GM12878 (cell line): ENCODE results near the gene FERMT2. TPM values are rescaled to one million over a fixed set of nuclear protein-coding genes. Genes with fewer than 3 reads are reported as not detected.

ENCODE experiments used
- ATF7 ChIP-seq: fragments of 450-650 bp; IDR thresholded peaks from 2 replicates; pipeline ENCODE4 v1.6.1; 2016; ENCODE audit warnings: low read depth, mild to moderate bottlenecking
- BHLHE40 ChIP-seq, 2 experiments: fragments of 450-650 bp in 1 of 2; IDR thresholded peaks; 2 replicates each; pipeline ENCODE4 v1.6.1; 2011 to 2017; ENCODE audit warnings: low read depth in 2 of 2, borderline replicate concordance in 1 of 2, improper control_type of control experiment in 1 of 2, low read length in 1 of 2, mild to moderate bottlenecking in 1 of 2
- CBX3 ChIP-seq: fragments of 200-600 bp; sonication (generic); IDR thresholded peaks from 2 replicates; pipeline ENCODE4 v1.6.1; 2016; ENCODE audit warnings: low read depth, borderline replicate concordance
- CHD2 ChIP-seq: IDR thresholded peaks from 2 replicates; pipeline ENCODE4 v1.6.1; 2011; ENCODE audit warnings: low read depth, low read length, improper control_type of control experiment, borderline replicate concordance
- CHD4 ChIP-seq: fragments of 200-600 bp; sonication (generic); IDR thresholded peaks from 2 replicates; pipeline ENCODE4 v1.6.1; 2016; ENCODE audit warnings: mild to moderate bottlenecking
- CREM ChIP-seq: IDR thresholded peaks from 2 replicates; pipeline ENCODE4 v1.6.1; 2014; ENCODE audit warnings: antibody characterized with exemption, low read depth
- E2F8 ChIP-seq: fragments of 450-650 bp; IDR thresholded peaks from 2 replicates; pipeline ENCODE4 v1.6.1; 2018; ENCODE audit warnings: mild to moderate bottlenecking, low read depth, moderate library complexity; ENCODE audit not compliant: partially characterized antibody
- EP300 ChIP-seq, 2 experiments: fragments of 150-350 bp in 1 of 2; IDR thresholded peaks; 2 replicates each; pipeline ENCODE4 v1.6.1; 2011 to 2012; ENCODE audit warnings: low read depth in 2 of 2, low read length in 2 of 2, borderline replicate concordance in 1 of 2, improper control_type of control experiment in 1 of 2, inconsistent platforms in 1 of 2; ENCODE audit not compliant: control insufficient read depth in 1 of 2
- FOXK2 ChIP-seq: fragments of 450-650 bp; IDR thresholded peaks from 2 replicates; pipeline ENCODE4 v1.6.1; 2017; ENCODE audit warnings: mild to moderate bottlenecking, moderate library complexity
- FOXM1 ChIP-seq: IDR thresholded peaks from 2 replicates; pipeline ENCODE4 v1.6.1; 2012; ENCODE audit warnings: low read depth, mild to moderate bottlenecking, inconsistent platforms, low read length, moderate library complexity
- JUNB ChIP-seq: IDR thresholded peaks from 2 replicates; pipeline ENCODE4 v1.6.1; 2016; ENCODE audit warnings: antibody characterized with exemption, mild to moderate bottlenecking
- NFXL1 ChIP-seq: fragments of 450-650 bp; IDR thresholded peaks from 2 replicates; pipeline ENCODE4 v1.6.1; 2017; ENCODE audit warnings: antibody characterized with exemption, mild to moderate bottlenecking, borderline replicate concordance
- NR2C2 ChIP-seq: IDR thresholded peaks from 2 replicates; pipeline ENCODE4 v1.6.1; 2011; ENCODE audit warnings: borderline replicate concordance, low read depth; ENCODE audit not compliant: control insufficient read depth, insufficient read length
- POLR2AphosphoS5 ChIP-seq: IDR thresholded peaks from 2 replicates; pipeline ENCODE4 v1.6.1; 2011; ENCODE audit warnings: mild to moderate bottlenecking, low read length, inconsistent platforms
- RAD51 ChIP-seq: fragments of 450-650 bp; IDR thresholded peaks from 2 replicates; pipeline ENCODE4 v1.6.1; 2016; ENCODE audit warnings: moderate library complexity, mild to moderate bottlenecking, inconsistent platforms
- RCOR1 ChIP-seq: conservative IDR thresholded peaks from 2 replicates; pipeline ENCODE4 v1.6.1; 2012; ENCODE audit warnings: low read depth, low read length, improper control_type of control experiment
- RUNX3 ChIP-seq: IDR thresholded peaks from 2 replicates; pipeline ENCODE4 v1.6.1; 2012; ENCODE audit warnings: low read length, inconsistent platforms
- SIX5 ChIP-seq: IDR thresholded peaks from 2 replicates; pipeline ENCODE4 v1.6.1; 2011; ENCODE audit warnings: mild to moderate bottlenecking, low read depth, low read length, moderate library complexity; ENCODE audit not compliant: severe bottlenecking
- ZNF24 ChIP-seq: fragments of 450-650 bp; IDR thresholded peaks from 2 replicates; pipeline ENCODE4 v1.6.1; 2017; ENCODE audit warnings: antibody characterized with exemption, mild to moderate bottlenecking
- ZNF274 ChIP-seq: IDR thresholded peaks from one replicate; pipeline ENCODE4 v1.8.0; 2011; ENCODE audit not compliant: insufficient read length, insufficient read depth
- polyA plus RNA-seq, 11 experiments: library from polyadenylated mRNA; depleted of rRNA in 4 of 11; unstranded in 6 of 11; stranded (reverse) in 5 of 11; fragments of >200 nt; fragmentation: Nextera tagmentation in 4 of 11; fragmentation: Illumina TruSeq in 1 of 11; extraction: Ambion mirVana in 4 of 11; extraction: Trizol in 1 of 11; gene quantifications; 1 replicate in 1 of 11; 2 replicates in 10 of 11; pipeline versions ENCODE4 v1.2.1 to v1.2.3, GENCODE V29; 2011 to 2016; ENCODE audit warnings: inconsistent platforms in 2 of 11, missing spikeins in 2 of 11, low read depth in 1 of 11
- total RNA-seq, 4 experiments: library from RNA; depleted of rRNA in 3 of 4; stranded (reverse); fragments of >200 nt in 3 of 4; fragmentation: Illumina TruSeq in 1 of 4; extraction: Trizol in 1 of 4; gene quantifications; 2 replicates each; pipeline versions ENCODE4 v1.2.1 to v1.2.3, GENCODE V29; 2013 to 2021
- TF ChIP-seq, protein P1 (sequence below): fragments of 450-650 bp; IDR thresholded peaks from 2 replicates; pipeline ENCODE4 v1.6.1; 2017; ENCODE audit warnings: mild to moderate bottlenecking, moderate library complexity
- TF ChIP-seq, protein P2 (sequence below): fragments of 450-650 bp; IDR thresholded peaks from 2 replicates; pipeline ENCODE4 v1.6.1; 2014; ENCODE audit warnings: mild to moderate bottlenecking
- TF ChIP-seq, protein P3 (sequence below): fragments of 450-650 bp; IDR thresholded peaks from 2 replicates; pipeline ENCODE4 v1.6.1; 2017; ENCODE audit warnings: borderline replicate concordance

Gene FERMT2
- total and polyA plus RNA-seq, 10 of the 15 experiments (the other 5 are each of a cell fraction or from before 2014, with no cell fraction given) = 4.9 to 35.5 (median 19.5) TPM

DNA sequence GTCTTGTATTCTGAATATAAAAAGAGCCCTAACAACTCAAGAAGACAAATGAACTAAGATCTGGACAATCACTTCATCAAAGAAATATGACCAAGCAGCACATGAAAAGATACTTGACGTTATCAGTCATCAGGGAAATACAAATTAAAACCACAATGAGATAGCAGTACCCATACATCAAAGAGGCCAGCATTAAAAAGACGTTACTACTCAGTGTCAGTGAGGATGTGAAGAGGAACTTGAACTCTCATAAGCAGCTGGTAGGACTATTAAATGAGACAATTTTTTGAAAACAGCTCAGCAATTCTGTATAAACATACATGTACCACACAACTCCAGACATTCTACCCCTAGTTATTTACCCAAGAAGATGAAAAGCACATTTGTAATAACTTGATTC lies 55.9 kb downstream of the FERMT2 start (continued):
- TF ChIP-seq, protein P1, sequence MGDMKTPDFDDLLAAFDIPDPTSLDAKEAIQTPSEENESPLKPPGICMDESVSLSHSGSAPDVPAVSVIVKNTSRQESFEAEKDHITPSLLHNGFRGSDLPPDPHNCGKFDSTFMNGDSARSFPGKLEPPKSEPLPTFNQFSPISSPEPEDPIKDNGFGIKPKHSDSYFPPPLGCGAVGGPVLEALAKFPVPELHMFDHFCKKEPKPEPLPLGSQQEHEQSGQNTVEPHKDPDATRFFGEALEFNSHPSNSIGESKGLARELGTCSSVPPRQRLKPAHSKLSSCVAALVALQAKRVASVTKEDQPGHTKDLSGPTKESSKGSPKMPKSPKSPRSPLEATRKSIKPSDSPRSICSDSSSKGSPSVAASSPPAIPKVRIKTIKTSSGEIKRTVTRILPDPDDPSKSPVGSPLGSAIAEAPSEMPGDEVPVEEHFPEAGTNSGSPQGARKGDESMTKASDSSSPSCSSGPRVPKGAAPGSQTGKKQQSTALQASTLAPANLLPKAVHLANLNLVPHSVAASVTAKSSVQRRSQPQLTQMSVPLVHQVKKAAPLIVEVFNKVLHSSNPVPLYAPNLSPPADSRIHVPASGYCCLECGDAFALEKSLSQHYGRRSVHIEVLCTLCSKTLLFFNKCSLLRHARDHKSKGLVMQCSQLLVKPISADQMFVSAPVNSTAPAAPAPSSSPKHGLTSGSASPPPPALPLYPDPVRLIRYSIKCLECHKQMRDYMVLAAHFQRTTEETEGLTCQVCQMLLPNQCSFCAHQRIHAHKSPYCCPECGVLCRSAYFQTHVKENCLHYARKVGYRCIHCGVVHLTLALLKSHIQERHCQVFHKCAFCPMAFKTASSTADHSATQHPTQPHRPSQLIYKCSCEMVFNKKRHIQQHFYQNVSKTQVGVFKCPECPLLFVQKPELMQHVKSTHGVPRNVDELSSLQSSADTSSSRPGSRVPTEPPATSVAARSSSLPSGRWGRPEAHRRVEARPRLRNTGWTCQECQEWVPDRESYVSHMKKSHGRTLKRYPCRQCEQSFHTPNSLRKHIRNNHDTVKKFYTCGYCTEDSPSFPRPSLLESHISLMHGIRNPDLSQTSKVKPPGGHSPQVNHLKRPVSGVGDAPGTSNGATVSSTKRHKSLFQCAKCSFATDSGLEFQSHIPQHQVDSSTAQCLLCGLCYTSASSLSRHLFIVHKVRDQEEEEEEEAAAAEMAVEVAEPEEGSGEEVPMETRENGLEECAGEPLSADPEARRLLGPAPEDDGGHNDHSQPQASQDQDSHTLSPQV = no peak
- TF ChIP-seq JUNB (peak; percentile 44; the same call in 1 of the 2 replicates), FOXK2 (no peak), CBX3 (no peak), FOXM1 (no peak; the same call in 1 of the 2 replicates), ATF7 (peak; percentile 55; the same call in 1 of the 2 replicates), E2F8 (no peak), EP300 (IDR thresholded peaks at IDR 0.05; ENCODE audit: borderline replicate concordance in 1 of 2, control insufficient read depth in 1 of 2, low read depth in 2 of 2, low read length in 2 of 2) (no peak), BHLHE40 (IDR thresholded peaks at IDR 0.05; ENCODE audit: borderline replicate concordance in 1 of 2, low read depth in 2 of 2, low read length in 1 of 2) (0 out of 4 replicates have a peak, but pooled peaks of 1 of the 2 experiments have one; percentile 6), ZNF24 (no peak), RUNX3 (peak; percentile 67; the same call in 1 of the 2 replicates), ZNF274 (no peak), RAD51 (no peak), CHD4 (no peak), SIX5 (no peak), CREM (peak; percentile 51; the same call in 1 of the 2 replicates), POLR2AphosphoS5 (no peak), RCOR1 (no peak), NFXL1 (no peak), NR2C2 (no peak), CHD2 (no peak)
- TF ChIP-seq, protein P2, sequence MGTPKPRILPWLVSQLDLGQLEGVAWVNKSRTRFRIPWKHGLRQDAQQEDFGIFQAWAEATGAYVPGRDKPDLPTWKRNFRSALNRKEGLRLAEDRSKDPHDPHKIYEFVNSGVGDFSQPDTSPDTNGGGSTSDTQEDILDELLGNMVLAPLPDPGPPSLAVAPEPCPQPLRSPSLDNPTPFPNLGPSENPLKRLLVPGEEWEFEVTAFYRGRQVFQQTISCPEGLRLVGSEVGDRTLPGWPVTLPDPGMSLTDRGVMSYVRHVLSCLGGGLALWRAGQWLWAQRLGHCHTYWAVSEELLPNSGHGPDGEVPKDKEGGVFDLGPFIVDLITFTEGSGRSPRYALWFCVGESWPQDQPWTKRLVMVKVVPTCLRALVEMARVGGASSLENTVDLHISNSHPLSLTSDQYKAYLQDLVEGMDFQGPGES = no peak
- TF ChIP-seq, protein P3, sequence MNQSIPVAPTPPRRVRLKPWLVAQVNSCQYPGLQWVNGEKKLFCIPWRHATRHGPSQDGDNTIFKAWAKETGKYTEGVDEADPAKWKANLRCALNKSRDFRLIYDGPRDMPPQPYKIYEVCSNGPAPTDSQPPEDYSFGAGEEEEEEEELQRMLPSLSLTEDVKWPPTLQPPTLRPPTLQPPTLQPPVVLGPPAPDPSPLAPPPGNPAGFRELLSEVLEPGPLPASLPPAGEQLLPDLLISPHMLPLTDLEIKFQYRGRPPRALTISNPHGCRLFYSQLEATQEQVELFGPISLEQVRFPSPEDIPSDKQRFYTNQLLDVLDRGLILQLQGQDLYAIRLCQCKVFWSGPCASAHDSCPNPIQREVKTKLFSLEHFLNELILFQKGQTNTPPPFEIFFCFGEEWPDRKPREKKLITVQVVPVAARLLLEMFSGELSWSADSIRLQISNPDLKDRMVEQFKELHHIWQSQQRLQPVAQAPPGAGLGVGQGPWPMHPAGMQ = no peak
